HG02970 (cell line): ENCODE measurements around the gene AHCYL2.

ENCODE experiments used
- ATAC-seq: cut with Tn5 transposase; IDR thresholded peaks from one replicate; pipeline ENCODE4 v1.9.1; 2021; ENCODE audit warnings: mild to moderate bottlenecking, moderate library complexity, moderate number of reproducible peaks; ENCODE audit not compliant: unreplicated experiment, low FRiP score

The AHCYL2 gene

GRCh38 chr7:129375141-129375938 is 150.5 kb downstream of the AHCYL2 start:
- no peak for ATAC-seq

- no peak for ATAC-seq
These were observed 151.4 kb downstream of the AHCYL2 start for GRCh38 chr7:129376076-129376777.

GRCh38 chr7:129376778-129377700 is 152.2 kb downstream of the AHCYL2 start:
- no peak for ATAC-seq

GRCh38 chr7:129381710-129382484 is 157.1 kb downstream of the AHCYL2 start:
- no peak for ATAC-seq

- ATAC-seq, result no peak
These were observed 158.8 kb downstream of the AHCYL2 start for GRCh38 chr7:129383542-129384132.

GRCh38 chr7:129385116-129385515 is 160.3 kb downstream of the AHCYL2 start:
- no peak for ATAC-seq

- no peak for ATAC-seq
These were observed 160.8 kb downstream of the AHCYL2 start for GRCh38 chr7:129385598-129385997.

- no peak for ATAC-seq
These were observed 161.7 kb downstream of the AHCYL2 start for GRCh38 chr7:129386506-129386905.

- ATAC-seq, result no peak
These were observed 162.7 kb downstream of the AHCYL2 start for GRCh38 chr7:129387537-129387936.

- ATAC-seq, result no peak
These were observed 163.7 kb downstream of the AHCYL2 start for GRCh38 chr7:129388333-129389098.

- ATAC-seq, result no peak
These were observed 165.0 kb downstream of the AHCYL2 start for GRCh38 chr7:129389829-129390228.

- no peak for ATAC-seq
These were observed 165.5 kb downstream of the AHCYL2 start for GRCh38 chr7:129390314-129390713.

GRCh38 chr7:129391546-129392171 is 166.8 kb downstream of the AHCYL2 start:
- ATAC-seq, result no peak

GRCh38 chr7:129393255-129393654 is 168.4 kb downstream of the AHCYL2 start:
- no peak for ATAC-seq

- no peak for ATAC-seq
These were observed 169.3 kb downstream of the AHCYL2 start for GRCh38 chr7:129394101-129394500.

- no peak for ATAC-seq
These were observed 170.4 kb downstream of the AHCYL2 start for GRCh38 chr7:129394982-129395914.

- ATAC-seq, result no peak
These were observed 176.6 kb downstream of the AHCYL2 start for GRCh38 chr7:129401228-129401966.
